A673 (cell line): Measurements from ENCODE around the gene SLC2A4RG. TPM values are rescaled to one million over a fixed set of nuclear protein-coding genes. Genes with fewer than 3 reads are reported as not detected.

ENCODE experiments used
- BruUV-seq: library from RNA; stranded (reverse); fragments of 400-500 nt; replicated peaks from 2 replicates; lab custom pipeline; 2021; lab: Mats Ljungman, UMichigan
- CTCF ChIA-PET: fragments of 300-600 bp; sonication (Branson Sonifier 250); formaldehyde crosslinking; loops from one replicate; lab custom pipeline; 2022; ENCODE audit warnings: antibody characterized with exemption; lab: Charles Lee
- POLR2A ChIA-PET: fragments of 300-600 bp; sonication (Branson Sonifier 250); formaldehyde crosslinking; loops from one replicate; lab custom pipeline; 2022; ENCODE audit warnings: antibody characterized with exemption; ENCODE audit not compliant: low non-redundant PET; lab: Charles Lee
- DNase-seq: peaks from one replicate; pipeline ENCODE4 v3.0.0-alpha.2; 2015; ENCODE audit warnings: low spot score
- H3K27ac ChIP-seq: fragments of 200-600 bp; sonication (generic); 2 replicates; pipeline ENCODE4 v1.5.1; 2016; ENCODE audit warnings: mixed run types, low read depth, mild to moderate bottlenecking, mixed read lengths, antibody characterized with exemption, low read length; ENCODE audit not compliant: poor library complexity, severe bottlenecking
- H3K27me3 ChIP-seq: fragments of 200-600 bp; sonication (generic); replicated peaks from 2 replicates; pipeline ENCODE4 v1.6.1; 2017; ENCODE audit warnings: mixed run types, low read depth, mild to moderate bottlenecking, mixed read lengths, antibody characterized with exemption, low read length; ENCODE audit not compliant: insufficient read depth, poor library complexity
- H3K36me3 ChIP-seq: fragments of 200-600 bp; sonication (generic); 2 replicates; pipeline ENCODE4 v1.6.1; 2016; ENCODE audit warnings: mixed run types, mild to moderate bottlenecking, mixed read lengths, antibody characterized with exemption, low read length; ENCODE audit not compliant: insufficient read depth, poor library complexity, severe bottlenecking
- H3K4me1 ChIP-seq: fragments of 200-600 bp; sonication (generic); 2 replicates; pipeline ENCODE4 v1.6.1; 2017; ENCODE audit warnings: mixed run types, mild to moderate bottlenecking, mixed read lengths, antibody characterized with exemption, low read length; ENCODE audit not compliant: insufficient read depth, poor library complexity, severe bottlenecking
- H3K4me3 ChIP-seq: fragments of 200-600 bp; sonication (generic); 2 replicates; pipeline ENCODE4 v1.5.1; 2016; ENCODE audit warnings: low read depth, mixed run types, mild to moderate bottlenecking, mixed read lengths, low read length; ENCODE audit not compliant: poor library complexity, severe bottlenecking
- H3K9me3 ChIP-seq: fragments of 200-600 bp; sonication (generic); 2 replicates; pipeline ENCODE4 v1.6.1; 2016; ENCODE audit warnings: mixed run types, low read depth, mild to moderate bottlenecking, mixed read lengths, antibody characterized with exemption, low read length; ENCODE audit not compliant: poor library complexity, severe bottlenecking
- EZH2 ChIP-seq: fragments of 200-600 bp; sonication (generic); IDR thresholded peaks from 2 replicates; pipeline ENCODE4 v1.6.1; 2017; ENCODE audit warnings: borderline replicate concordance, low read depth, mild to moderate bottlenecking, mixed read lengths, antibody characterized with exemption, low read length; ENCODE audit not compliant: poor library complexity, severe bottlenecking
- intact Hi-C: fragments of 100-400 bp; cut with micrococcal nuclease; formaldehyde crosslinking; loops from one replicate; pipeline ENCODE4 v1.10.0; 2022; ENCODE audit not compliant: unreplicated experiment
- total RNA-seq: library from RNA; stranded (reverse); gene quantifications from 2 replicates; pipeline ENCODE4 v1.2.3, GENCODE V29; 2021
- TF ChIP-seq, protein P1 (sequence below): fragments of 300-800, 200-600 bp; sonication (generic); conservative IDR thresholded peaks from 2 replicates; pipeline ENCODE4 v1.5.1; 2017; ENCODE audit warnings: low read depth, mild to moderate bottlenecking, antibody characterized with exemption, low read length, moderate library complexity, mixed read lengths

Gene SLC2A4RG
- total RNA-seq, 1 experiment from 2014 or later: 45.8 TPM

GRCh38 chr20:63696628-63697356 is 42.8 kb upstream of the SLC2A4RG start, which contains the start of gene TNFRSF6B:
Gene TNFRSF6B, plus strand, starts transcription at chr20:63696652. Its CDS starts 116 bp downstream, at chr20:63696768.
- H3K27me3 ChIP-seq: no peaks in the 10 kb centered on the region
- H3K27ac ChIP-seq: no peak within 1 kb of the TSS
- no peaks in the 10 kb centered on the region for H3K9me3 ChIP-seq
- H3K36me3 ChIP-seq: peaks cover 10% of the 10 kb centered on the region
- no TSS peak for BruUV-seq
- no peak for TF ChIP-seq EZH2
- TF ChIP-seq, protein P1, sequence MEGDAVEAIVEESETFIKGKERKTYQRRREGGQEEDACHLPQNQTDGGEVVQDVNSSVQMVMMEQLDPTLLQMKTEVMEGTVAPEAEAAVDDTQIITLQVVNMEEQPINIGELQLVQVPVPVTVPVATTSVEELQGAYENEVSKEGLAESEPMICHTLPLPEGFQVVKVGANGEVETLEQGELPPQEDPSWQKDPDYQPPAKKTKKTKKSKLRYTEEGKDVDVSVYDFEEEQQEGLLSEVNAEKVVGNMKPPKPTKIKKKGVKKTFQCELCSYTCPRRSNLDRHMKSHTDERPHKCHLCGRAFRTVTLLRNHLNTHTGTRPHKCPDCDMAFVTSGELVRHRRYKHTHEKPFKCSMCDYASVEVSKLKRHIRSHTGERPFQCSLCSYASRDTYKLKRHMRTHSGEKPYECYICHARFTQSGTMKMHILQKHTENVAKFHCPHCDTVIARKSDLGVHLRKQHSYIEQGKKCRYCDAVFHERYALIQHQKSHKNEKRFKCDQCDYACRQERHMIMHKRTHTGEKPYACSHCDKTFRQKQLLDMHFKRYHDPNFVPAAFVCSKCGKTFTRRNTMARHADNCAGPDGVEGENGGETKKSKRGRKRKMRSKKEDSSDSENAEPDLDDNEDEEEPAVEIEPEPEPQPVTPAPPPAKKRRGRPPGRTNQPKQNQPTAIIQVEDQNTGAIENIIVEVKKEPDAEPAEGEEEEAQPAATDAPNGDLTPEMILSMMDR: no peak
- ChIA-PET CTCF (no interaction called here), POLR2A (interaction anchor here (0.6 kb wide), 1 partner anchor 123 kb away, joined by 3 read pairs; the partner anchor contains the start of gene HELZ2)
- H3K4me1 ChIP-seq: peaks cover 16% of the 10 kb centered on the region
- H3K4me3 ChIP-seq: no peak within 1 kb of the TSS
- no peak for DNase-seq
- intact Hi-C loops: no loop called here

DNA sequence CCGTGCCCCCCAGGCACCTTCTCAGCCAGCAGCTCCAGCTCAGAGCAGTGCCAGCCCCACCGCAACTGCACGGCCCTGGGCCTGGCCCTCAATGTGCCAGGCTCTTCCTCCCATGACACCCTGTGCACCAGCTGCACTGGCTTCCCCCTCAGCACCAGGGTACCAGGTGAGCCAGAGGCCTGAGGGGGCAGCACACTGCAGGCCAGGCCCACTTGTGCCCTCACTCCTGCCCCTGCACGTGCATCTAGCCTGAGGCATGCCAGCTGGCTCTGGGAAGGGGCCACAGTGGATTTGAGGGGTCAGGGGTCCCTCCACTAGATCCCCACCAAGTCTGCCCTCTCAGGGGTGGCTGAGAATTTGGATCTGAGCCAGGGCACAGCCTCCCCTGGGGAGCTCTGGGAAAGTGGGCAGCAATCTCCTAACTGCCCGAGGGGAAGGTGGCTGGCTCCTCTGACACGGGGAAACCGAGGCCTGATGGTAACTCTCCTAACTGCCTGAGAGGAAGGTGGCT is 42.2 kb upstream of the SLC2A4RG start:
- TF ChIP-seq, protein P1: no peak
- no peak for TF ChIP-seq EZH2
- intact Hi-C loops: no loop called here
- H3K4me1 ChIP-seq: peaks cover 16% of the 10 kb centered on the region
- BruUV-seq: no TSS peak
- no peaks in the 10 kb centered on the region for H3K27me3 ChIP-seq
- POLR2A ChIA-PET: no interaction called here
- no peak overlapping the region for H3K4me3 ChIP-seq
- DNase-seq: no peak
- H3K27ac ChIP-seq: no peak overlapping the region
- H3K9me3 ChIP-seq: no peaks in the 10 kb centered on the region
- CTCF ChIA-PET: no interaction called here
- H3K36me3 ChIP-seq: peaks cover 10% of the 10 kb centered on the region

GRCh38 chr20:63697868-63698545 is 41.6 kb upstream of the SLC2A4RG start:
- intact Hi-C loops: no loop called here
- CTCF ChIA-PET: no interaction called here
- BruUV-seq: no TSS peak
- no peak overlapping the region for H3K4me3 ChIP-seq
- no peak overlapping the region for H3K27ac ChIP-seq
- POLR2A ChIA-PET: interaction anchor here (0.7 kb wide), 1 partner anchor 275 kb away, joined by 3 read pairs; no protein-coding TSS in a partner anchor
- no peak for TF ChIP-seq EZH2
- TF ChIP-seq, protein P1: no peak
- H3K4me1 ChIP-seq: peaks cover 16% of the 10 kb centered on the region
- H3K27me3 ChIP-seq: no peaks in the 10 kb centered on the region
- no peak for DNase-seq
- H3K9me3 ChIP-seq: no peaks in the 10 kb centered on the region
- peaks cover 10% of the 10 kb centered on the region for H3K36me3 ChIP-seq
